ENCODE measurements around the gene GTF2IRD1.
"Not testable (repeated sequence)": the region's sequence is repeated elsewhere in the genome, so short reads cannot be mapped to it uniquely, and the experiment has no call there.

Gene GTF2IRD1

GRCh38 chr7:74502216-74502891, 48.6 kb downstream of the GTF2IRD1 start:
- no peak for DNase-seq (ENCODE audit: low read depth)
- no peak overlapping the region for H3K4me3 ChIP-seq (ENCODE audit: low read depth, low read length)
- TF ChIP-seq CTCF (IDR thresholded peaks at IDR 0.05; ENCODE audit: low read depth, low read length, missing control alignments), result no peak

GRCh38 chr7:74503061-74503460, 49.4 kb downstream of the GTF2IRD1 start:
- TF ChIP-seq CTCF (IDR thresholded peaks at IDR 0.05; ENCODE audit: low read depth, low read length, missing control alignments), result no peak
- no peak for DNase-seq (ENCODE audit: low read depth)

GRCh38 chr7:74503943-74504342, 50.2 kb downstream of the GTF2IRD1 start:
- DNase-seq (ENCODE audit: low read depth), result no peak
- TF ChIP-seq CTCF (IDR thresholded peaks at IDR 0.05; ENCODE audit: low read depth, low read length, missing control alignments), result no peak
- H3K4me3 ChIP-seq (ENCODE audit: low read depth, low read length), result no peak overlapping the region

More at GRCh38 chr7:74503061-74503460, 49.4 kb downstream of the GTF2IRD1 start:
- no peak overlapping the region for H3K4me3 ChIP-seq (ENCODE audit: low read depth, low read length)

- TF ChIP-seq CTCF (IDR thresholded peaks at IDR 0.05; ENCODE audit: low read depth, low read length, missing control alignments), result no peak
- DNase-seq (ENCODE audit: low read depth), result no peak
- H3K4me3 ChIP-seq (ENCODE audit: low read depth, low read length), result no peak overlapping the region
Observed at GRCh38 chr7:74505471-74506324, 52.0 kb downstream of the GTF2IRD1 start.

- TF ChIP-seq CTCF (IDR thresholded peaks at IDR 0.05; ENCODE audit: low read depth, low read length, missing control alignments), result no peak
- no peak for DNase-seq (ENCODE audit: low read depth)
- no peak overlapping the region for H3K4me3 ChIP-seq (ENCODE audit: low read depth, low read length)
Observed at GRCh38 chr7:74506325-74506724, 52.6 kb downstream of the GTF2IRD1 start.

GRCh38 chr7:74507538-74508319, 54.0 kb downstream of the GTF2IRD1 start:
- no peak overlapping the region for H3K4me3 ChIP-seq (ENCODE audit: low read depth, low read length)
- DNase-seq (ENCODE audit: low read depth), result no peak
- no peak for TF ChIP-seq CTCF (IDR thresholded peaks at IDR 0.05; ENCODE audit: low read depth, low read length, missing control alignments)

- not testable (repeated sequence) for DNase-seq (ENCODE audit: low read depth); H3K4me3 ChIP-seq (ENCODE audit: low read depth, low read length)
Observed at GRCh38 chr7:74509453-74509852, 55.7 kb downstream of the GTF2IRD1 start.

Data from GM12864 (cell line).